HG03175 (cell line): Measurements from ENCODE around the gene TACR1.
"Not testable (repeated sequence)": the region's sequence is repeated elsewhere in the genome, so short reads cannot be mapped to it uniquely, and the experiment has no call there.

Experiments
- ATAC-seq: cut with Tn5 transposase; IDR thresholded peaks from one replicate; pipeline ENCODE4 v1.9.1; 2021; ENCODE audit warnings: mild to moderate bottlenecking, moderate library complexity; ENCODE audit not compliant: unreplicated experiment

Gene TACR1

GRCh38 chr2:75094405-75094804, 104.9 kb downstream of the TACR1 start:
- no peak for ATAC-seq

DNA sequence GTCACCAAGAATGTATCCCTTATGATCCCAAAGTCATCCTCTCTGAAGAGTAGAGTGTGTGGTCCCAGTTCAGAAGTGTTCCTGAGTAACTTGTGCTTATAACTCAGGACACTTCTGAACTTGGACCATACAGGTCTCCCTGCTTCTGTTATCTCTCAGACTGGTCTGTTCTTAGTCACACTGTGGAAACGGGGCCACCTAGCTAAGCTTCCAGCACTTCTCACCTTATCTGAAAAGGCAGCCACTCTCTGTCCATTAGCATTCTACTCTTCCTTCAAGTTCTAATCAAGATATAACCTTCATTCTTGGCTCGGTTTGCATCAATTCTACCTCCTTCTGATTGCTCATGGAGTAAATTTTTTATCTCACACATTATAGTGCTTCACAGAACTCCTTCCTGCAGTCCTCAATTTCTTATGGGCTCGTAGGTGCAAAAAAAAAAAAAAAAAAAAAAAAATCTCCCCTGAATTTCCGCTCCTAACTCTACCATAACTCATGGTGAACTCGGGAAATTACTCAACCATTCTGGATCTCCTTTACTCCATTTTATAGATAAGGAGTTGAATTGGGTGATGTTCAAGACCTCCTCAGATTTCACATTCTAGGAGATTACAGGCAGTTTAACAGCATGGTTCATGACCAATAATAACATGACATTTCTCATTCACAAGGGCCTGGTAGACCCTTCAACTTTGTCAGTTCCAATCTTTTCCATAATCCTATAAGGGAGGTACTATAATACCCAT, 108.4 kb downstream of the TACR1 start:
- no peak for ATAC-seq

- ATAC-seq = no peak
Measured at GRCh38 chr2:75089471-75089870, 109.8 kb downstream of the TACR1 start.

DNA sequence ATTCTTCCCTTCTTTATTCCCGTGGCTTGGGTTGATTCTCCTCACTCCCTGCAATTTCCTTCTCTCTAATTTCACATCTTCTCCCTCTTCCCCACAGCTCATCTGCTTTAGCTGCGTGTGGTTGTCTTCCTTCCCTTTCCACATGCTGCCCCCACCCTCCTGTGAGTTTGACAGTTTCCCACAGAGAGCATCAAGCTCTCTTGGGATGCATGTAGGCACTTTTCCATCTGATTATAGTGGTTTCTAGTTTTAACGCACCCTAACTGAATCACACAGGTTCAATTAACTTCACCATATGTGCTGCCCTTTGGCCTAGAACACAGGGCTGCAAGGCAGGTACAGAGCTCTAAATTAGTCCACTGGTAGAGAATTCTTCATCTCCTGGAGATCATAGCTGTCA, 110.5 kb downstream of the TACR1 start:
- ATAC-seq = no peak

GRCh38 chr2:75087736-75088135, 111.6 kb downstream of the TACR1 start:
- ATAC-seq = no peak

- no peak for ATAC-seq
Measured at GRCh38 chr2:75079575-75079974, 119.7 kb downstream of the TACR1 start.

DNA sequence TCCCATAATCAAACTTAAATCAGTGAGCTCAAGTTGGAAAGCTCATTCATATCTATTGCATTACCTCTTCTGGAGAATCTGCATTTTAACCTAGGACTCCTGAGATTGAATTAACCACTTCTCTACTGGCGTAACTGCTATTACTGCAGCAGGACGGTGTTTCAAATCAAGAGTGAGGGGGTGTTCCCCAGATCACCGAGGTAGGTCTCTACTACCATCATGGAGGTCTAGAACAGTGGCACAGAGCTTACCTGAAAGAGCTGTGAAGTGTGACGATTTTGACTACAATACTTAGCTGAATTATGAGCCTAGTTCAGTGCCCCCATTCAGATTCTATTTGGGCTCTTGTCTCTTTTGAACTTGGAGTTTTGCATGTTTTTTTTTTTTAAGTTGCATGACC, 121.4 kb downstream of the TACR1 start:
- ATAC-seq = no peak

GRCh38 chr2:75076088-75076487, 123.2 kb downstream of the TACR1 start:
- ATAC-seq = no peak

GRCh38 chr2:75074708-75075107, 124.6 kb downstream of the TACR1 start:
- ATAC-seq = no peak

DNA sequence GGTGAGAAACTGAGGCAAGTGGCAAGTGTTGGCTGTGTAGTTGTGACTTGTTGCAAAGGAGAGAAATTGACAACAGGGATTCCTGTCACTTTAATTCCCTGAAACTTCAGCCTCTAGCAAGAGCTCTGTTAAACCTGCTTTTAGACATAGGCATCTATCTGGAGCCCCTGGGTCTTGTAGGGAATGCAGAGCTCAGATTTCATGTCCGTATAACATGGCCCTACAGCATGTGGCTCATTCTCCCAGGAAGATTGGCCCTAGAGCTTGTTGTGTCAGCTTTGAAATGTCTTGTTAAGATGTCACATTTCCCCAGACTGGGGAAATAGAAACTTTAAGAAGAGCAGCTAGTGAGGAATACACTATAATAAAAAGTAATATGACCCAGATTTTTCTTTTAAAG, 125.1 kb downstream of the TACR1 start:
- no peak for ATAC-seq

DNA sequence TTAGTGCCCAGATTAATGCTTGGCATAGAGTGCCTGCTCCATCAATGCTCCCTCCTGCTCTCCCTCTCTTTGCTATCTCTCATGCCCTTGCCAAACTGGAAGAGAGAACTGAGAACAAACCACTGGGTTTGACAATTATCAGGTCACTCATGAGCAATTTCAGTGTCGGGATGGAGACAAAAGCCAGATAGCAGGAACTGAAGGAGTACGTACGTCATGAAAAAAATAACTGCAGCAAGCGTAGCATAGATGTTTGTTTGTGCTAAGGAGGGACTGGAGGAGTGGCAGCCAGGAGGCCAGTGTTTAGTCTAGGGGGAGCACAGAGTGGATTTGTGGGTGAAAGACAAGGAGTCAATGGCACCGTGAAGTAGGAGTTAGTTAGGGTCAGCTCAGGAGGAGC, 127.6 kb downstream of the TACR1 start:
- no peak for ATAC-seq

DNA sequence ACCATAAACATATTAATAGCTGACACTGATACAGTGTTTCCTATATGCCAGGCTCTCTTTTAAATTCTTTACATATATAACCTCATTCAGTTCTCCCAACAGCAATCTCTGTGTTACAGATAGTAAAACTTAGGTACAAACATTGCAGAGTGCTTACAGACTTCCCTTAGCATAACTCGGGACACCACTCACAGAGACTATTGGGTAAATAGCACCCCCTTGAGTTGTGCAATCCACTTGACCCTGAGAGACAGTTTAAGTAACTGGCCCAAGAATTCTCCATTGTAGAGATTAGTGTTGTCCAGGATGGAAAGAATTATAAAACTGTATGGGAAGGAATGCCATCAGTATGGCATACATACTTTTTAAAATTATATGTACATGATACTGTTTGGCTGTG, 130.8 kb downstream of the TACR1 start:
- ATAC-seq = no peak

DNA sequence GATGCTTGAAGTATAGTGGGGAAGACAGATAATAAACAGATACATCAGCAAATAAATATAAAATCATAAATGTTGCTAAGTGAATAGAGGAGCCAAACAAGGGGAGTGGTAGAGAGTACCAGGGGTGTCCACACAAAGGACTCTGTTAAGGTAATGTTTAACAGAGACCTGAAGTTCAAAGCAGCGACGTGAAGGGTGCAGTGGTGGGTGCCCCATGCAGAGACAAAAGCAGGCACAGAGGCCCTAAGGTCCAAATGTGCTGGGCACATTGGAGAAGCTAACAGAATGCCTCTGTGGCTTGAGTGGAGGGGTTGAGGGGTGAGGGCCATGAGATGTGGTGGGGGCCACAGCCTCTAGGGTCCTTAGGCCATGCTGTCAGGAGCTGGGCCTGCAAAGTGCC, 131.8 kb downstream of the TACR1 start:
- ATAC-seq = no peak

- ATAC-seq = no peak
Measured at GRCh38 chr2:75066121-75066902, 133.0 kb downstream of the TACR1 start.

GRCh38 chr2:75065402-75066008, 133.8 kb downstream of the TACR1 start:
- ATAC-seq = no peak

- ATAC-seq = peak; percentile 76
Measured at GRCh38 chr2:75064691-75065396, 134.5 kb downstream of the TACR1 start.

- no peak for ATAC-seq
Measured at GRCh38 chr2:75063906-75064305, 135.4 kb downstream of the TACR1 start.

DNA sequence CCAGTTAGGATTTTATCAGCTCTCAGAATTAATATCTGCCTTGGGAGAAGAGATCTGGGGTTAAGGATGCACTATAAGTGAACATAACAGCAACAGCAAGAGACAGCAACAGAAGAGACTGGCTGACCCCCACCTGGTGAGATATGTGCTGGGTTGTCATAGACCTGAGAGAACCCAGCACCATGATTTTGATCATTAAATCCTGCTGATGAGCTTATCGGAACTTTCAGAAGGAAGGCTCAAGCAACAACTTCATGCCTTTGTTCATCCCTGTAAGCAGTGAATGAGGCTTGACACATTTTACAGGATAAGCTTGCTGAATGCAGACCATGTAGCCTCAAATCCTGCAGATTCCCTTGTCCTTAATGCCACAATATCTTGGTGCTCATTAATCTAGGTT, 140.9 kb downstream of the TACR1 start:
- ATAC-seq = no peak

DNA sequence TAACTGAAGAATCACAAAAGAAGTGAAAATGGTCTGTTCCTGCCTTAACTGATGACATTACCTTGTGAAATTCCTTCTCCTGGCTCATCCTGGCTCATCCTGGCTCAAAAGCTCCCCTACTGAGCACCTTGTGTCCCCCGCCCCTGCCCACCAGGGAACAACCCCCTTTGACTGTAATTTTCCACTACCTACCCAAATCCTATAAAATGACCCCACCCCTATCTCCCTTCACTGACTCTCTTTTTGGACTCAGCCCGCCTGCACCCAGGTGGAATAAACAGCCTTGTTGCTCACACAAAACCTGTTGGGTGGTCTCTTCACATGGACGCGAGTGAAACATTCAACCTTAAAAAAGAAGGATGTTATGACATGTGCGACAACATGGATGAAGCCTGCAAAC, 142.2 kb downstream of the TACR1 start:
- not testable (repeated sequence) for ATAC-seq

DNA sequence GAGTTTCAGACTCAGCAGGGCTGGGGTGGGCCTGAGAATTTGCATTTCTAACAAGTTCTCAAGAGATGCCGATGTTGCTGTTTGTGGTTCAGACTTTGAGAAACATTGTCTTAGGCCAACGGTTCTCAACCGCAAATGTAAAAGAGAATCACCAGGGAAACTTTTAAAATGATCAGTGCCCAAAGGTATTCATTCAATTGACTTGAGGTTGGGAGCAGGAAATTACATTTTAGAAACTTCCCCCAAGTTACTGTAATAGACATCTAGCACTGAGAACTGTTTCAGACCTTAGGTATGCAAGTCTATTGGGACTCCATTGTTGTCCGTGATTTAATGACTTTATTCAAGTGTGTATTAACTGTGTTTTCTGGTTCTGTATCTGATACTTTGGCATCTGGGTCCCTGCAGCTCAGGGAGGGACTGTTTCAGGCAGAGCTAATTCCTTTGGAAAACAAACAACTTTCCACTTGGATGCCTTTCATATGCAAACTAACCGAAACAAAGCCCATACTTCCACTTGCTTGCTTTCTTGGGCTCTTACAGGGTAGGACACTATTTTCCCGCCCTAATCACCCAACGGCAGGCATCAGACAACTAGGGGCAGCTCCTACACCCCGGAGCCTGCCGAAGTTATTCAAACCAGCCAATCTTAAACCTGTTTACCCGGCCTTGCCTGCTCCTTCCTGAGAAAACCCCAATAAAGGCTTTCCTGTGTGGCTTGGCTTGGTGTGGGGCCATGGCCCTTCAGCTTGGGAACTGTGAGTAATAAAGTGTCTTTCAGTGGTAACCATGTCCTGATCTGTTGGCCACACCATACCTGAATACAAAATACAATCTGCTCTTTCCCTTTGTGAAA, 143.3 kb downstream of the TACR1 start:
- ATAC-seq = no peak
